SIG-M5 (cell line): ENCODE data around the gene SEC22B.
"Not testable (repeated sequence)": the region's sequence is repeated elsewhere in the genome, so short reads cannot be mapped to it uniquely, and the experiment has no call there.

Experiments used
- DNase-seq: peaks from one replicate; lab custom pipeline; 2025; lab: John Stamatoyannopoulos, UW

SEC22B gene

DNA sequence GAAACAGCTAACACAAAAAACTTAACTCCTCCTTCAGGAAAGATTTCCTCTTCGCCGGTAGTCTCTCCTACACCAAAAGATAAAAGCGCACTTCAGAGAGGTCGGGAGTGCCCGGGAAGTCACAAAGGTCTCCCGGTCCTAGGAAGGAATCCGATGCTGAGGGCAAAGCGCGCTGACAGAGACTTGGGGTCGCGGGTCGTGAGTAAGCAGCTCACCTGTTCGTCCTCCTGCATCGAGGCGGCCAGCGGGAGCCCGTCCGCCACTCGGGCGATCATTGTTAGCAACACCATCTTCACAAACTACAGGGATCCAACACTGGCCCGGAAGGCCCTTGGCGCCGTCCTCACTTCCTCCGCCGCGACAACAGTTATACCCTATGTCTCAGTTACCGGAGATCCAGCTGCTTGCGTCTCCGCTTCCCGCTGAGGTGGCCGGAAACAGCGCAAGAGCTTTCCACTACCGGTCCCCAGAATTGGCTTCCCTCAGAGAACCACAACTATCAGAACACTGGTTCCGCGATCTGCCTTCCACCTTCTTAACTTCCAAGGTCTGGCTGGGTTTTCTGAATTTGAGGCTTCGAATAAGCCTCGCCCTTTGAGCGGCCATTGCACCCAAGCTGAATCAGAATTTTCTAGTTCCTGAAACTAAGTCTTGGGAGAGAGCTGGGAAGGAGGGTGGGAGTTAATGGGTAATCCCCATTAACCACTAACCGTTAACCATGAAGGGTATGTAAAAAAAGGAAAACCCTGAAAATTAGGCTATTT is at the start of gene SEC22B:
Gene SEC22B (minus strand): TSS at position 429 of the 764 bp plus-strand sequence. CDS start 139 bp downstream, at position 290.
- DNase-seq: peak; percentile 76

DNA sequence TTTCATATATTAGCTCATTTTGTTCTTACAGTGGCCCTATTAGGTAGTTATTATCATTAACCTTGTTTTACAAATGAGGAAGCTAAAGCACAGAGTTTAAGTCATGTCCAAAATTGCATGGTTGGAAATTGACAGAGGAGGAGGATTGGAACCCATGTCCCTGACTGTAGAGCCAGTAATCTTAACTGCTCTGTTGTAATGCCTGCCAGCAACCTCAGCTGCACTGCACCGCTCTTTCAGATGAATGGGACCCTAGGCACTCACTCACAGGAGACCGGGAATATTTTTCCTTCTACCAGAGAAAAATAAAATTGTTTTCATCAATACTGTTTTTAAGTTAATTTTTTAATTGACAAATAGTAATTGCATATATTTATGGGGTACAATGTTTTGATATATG is 41.6 kb upstream of the SEC22B start:
- not testable (repeated sequence) for DNase-seq

DNA sequence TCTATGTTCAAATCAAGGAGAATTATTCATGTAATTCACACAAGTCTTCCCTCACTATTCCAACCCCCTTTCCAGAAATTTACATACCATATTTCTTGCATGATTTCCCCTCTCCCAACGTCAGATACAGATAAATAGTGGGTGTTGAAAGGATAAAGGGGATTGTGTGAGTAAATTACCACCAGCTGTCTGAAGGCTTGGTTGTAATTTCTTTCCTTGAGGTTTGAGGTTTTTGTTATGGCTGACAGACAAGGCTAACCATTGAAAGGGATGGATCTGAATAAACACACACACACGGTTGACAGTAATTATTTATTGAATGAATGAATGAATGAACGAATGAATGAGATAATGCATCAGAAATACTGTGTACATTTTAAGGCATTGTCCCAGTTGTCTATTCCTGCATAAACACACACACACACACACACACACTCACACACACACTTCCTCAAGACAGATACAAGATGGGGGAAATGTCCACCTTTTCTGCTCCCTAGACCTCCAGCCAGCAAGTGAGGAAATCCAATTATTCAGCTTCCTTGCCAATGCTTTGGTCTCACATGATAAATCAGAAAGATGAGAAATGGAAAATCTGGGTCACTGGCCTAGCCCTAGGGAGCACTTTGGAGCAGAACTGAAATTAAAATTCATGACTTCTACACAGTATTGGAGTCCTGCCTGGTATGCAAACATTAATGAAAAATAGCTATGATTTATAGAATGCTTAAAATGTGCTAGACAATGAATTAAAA is 41.0 kb upstream of the SEC22B start:
- DNase-seq: not testable (repeated sequence)

DNA sequence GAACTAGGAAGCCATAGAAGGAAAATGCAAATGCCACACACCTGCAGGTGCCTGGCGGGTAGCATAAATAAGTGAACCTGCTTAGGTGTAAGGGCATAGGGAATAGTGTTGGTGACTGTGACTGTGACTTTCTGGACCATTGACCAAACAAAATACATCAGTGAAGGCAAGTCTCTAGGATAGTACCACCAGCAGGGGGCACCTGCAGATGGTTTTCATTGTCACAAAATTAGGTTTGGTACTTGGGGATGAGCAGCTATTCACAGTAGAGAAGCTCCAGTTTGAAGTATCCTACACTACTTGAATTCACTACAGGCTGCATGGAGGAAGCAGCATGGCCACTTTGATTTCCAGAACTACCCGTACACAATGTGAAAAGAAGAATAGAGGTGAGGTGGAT is 37.3 kb upstream of the SEC22B start:
- not testable (repeated sequence) for DNase-seq

DNA sequence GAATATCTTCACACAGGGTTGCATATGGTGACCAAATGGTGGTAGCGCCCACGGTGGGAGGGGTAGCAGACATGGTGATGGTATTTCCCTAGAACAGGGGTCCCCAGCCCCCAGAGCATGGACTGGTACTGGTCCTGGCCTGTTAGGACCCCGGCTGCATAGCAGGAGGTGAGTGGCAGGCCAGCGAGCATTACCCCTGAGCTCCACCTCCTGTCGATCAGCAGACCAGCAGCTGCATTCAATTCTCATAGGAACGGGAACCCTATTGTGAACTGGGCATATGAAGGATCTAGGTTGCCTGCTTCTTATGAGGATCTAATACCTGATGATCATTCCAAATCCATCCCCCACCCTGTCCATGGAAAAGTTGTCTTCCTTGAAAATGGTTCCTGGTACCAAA is 34.4 kb upstream of the SEC22B start:
- DNase-seq: not testable (repeated sequence)

DNA sequence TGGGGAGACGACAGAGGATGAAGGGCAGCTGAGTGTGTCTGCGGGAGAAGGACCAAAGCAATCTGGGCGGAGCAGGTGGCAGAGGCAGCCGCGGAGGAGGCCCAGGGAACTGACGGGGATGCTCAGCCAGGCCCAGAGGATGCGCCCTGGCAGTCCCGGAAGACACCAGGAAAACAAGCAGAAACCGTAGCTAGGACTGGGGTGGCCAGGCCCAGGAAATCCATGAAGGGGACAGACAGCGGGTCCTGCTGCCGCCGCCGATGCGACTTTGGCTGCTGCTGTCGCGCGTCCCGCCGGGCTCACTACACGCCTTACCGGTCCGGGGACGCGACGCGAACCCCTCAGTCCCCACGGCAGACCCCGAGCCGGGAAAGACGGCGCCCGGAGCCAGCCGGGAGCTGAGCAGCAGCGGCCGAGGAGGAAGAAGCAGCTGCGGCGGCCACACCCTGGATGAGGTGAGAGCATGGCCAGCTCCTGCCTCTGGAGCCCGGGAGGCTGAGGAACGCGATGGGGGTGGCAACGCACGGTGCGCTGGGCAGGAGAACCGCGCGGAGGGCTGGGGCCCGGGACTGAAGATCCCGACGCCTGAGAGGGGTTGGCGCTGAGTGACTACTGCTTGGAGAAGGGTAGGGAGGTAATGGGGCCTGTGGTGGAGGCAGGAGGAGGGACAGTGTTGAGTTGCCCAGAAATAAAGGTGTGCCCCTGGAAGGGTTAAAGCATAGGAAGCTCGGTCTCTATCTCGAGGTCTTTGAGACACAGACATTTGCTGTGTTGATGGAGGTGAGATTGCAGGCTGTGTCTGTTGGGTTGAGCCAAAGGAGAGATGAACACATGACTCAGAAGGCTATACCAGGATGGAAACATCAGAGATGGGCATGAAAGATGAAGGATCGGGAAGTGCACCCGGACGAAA is 20.8 kb upstream of the SEC22B start:
- not testable (repeated sequence) for DNase-seq

DNA sequence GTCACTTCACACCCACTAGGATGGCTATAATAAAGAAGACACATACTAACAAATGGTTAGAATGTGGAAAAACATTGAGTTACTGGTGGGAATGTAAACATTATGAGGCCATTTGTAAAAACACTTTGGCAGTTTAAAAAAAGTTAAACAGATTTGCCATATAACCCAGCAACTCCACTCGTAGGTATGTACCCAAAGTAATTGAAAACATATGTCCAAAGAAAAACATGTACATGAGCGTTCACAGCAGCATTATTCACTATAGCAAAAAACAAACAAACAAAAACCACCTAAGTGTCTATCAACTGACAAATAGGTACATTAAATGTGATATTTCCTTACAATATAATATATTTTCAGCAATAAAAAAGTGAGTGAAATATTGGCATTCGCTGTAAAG is 12.3 kb upstream of the SEC22B start:
- not testable (repeated sequence) for DNase-seq

DNA sequence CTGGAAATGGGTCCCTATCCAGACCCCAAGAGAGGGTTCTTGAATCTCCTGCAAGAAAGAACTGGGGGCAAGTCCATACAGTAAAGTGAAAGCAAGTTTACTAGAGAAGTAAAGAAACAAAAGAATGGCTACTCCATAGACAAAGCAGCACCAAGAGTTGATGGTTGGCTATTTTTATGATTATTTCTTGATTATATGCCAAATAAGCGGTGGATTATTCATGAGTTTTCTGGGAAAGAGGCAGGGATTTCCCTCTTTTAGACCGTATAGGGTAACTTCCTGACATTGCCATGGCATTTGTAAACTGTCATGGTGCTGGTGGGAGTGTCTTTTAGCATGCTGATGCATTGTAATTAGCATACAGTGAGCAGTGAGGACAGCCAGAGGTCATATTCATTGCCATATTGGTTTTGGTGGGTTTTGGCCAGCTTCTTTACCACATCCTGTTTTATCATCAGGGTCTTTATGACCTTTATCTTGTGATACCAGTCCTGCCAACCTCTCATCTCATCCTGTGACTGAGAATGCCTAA is 5.9 kb upstream of the SEC22B start:
- DNase-seq: not testable (repeated sequence)

DNA sequence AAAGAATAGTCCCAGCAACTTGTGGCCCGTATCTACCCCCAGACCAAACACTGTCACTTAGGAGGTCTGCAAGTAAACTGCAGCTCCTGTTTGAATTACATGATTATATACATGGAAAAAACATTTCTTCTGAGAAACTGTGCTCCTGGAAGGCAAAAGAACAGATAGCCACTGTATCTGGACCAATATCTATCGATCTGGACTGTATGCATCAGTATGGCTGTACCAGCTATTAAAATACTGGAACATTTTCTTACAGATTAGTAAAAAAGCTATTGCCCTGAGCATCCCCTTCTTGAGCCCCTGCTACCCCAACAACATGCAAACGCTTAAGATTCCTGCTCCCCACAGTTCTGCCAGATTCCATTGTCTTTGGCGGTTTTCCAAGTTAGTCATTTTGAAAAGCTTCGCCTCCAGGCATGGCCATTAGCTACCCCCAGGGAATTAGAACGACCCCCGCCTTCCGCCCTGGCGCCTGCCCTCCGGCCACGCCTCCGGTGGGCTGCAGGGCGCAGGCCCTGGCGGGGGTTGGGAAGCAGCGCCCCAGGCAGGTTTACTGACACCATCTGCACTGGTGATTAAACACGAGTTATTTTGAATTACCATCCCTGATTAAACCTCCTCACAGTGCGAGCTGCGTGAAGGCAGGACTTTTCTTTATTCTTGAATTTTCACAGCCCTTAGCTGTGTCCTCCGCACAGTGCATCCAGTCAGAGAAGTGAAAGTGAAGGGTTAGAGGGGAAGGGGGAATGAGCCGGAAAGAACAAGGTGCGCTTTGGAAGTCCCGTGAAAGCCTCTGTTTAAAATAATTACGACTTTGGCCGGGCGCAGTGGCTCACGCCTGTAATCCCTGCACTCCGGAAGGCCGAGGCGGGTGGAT is 3.7 kb upstream of the SEC22B start:
- not testable (repeated sequence) for DNase-seq

DNA sequence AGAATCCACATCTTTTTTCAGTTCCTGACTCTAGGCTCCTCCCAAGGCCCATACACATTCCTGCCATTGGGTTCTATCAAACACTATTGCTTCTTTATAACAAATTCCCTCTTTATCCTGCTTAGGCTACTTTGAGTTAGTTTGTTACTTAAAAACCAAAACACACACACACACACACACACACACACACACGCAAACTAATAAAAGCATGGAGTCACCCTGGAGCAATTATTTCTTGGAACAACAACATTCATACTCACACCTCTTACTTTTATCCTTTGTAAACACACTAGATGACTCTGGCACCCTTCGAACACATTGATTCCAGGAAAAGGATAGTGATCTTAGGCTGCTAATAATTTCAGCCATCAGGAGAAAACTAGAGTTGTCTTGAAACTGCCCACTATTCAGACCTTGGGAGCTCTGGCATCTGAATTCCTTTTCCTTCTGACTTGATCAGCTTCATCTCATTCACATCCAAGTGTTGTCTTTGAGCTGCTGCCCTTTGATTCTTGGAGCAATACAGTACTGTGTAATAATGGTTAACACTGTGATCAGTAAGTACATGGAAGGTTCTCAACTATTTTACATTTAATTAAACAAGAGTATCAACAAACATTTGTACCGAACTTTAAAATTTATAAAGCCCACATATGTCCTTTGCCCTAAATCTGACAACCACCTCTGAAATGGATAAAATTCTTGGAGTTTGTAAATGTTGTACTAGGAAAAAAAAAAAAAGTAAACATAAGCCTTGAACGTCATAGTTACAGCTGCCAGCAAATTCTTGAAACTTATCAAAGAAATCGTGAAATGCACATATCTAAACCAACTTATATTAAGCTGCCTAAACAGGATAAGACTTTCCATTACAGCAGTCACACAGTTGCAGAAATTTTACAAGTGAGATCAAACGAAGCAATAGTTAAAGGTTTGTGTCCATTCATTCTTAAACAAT is 2.8 kb upstream of the SEC22B start:
- DNase-seq: no peak

DNA sequence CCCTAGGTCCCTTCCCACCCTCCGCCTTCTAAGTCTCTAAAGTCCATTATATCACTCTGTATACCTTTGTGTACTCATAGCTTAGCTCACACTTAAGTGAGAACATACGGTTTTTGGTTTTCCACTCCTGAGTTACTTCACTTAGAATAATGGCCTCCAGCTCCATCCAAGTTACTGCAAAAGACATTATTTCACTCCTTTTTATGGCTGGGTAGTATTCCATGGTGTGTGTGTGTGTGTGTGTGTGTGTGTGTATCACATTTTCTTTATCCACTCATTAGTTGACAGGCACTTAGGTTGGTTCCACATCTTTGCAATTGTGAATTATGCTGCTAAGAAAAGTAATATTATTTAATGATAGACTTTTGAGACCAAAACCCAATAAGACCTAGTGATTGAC is 1.7 kb upstream of the SEC22B start:
- DNase-seq: not testable (repeated sequence)

DNA sequence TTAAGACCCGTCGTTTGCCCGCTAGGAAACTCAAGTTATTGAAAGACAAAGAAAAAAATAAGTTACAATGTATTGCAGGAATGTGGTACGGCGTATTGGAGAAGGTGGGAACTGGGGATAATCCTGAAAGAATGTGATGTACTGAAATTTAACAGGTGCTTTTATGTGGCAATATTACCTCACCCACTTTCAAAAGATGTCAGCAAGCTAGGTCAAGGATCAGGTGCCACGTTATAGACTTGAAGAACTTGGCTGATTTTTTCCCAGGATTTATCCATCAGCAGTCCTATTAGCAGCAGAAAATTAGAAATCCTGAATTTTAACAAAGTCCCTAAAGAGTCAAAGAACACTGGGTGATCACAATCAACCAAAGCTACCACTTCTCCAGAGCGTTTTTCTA is 632 bp downstream of the SEC22B start:
- DNase-seq: not testable (repeated sequence)

DNA sequence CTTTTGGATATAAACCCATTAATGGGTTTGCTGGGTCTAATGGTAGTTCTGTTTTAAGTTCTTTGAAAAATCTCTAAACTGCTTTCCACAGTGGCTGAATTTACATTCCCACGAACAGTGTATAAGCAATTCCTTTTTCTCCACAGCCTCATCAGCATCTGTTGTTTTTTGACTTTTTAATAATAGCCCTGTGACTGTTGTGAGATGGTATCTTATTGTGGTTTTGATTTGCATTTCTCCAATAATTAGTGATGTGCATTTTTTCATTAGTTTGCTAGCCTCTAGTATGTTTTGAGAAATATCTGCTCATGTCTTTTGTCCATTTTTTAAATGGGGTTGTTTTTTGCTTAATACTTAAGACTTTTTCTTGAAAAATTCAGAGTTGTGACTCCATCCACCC is 11.6 kb downstream of the SEC22B start:
- DNase-seq: not testable (repeated sequence)

DNA sequence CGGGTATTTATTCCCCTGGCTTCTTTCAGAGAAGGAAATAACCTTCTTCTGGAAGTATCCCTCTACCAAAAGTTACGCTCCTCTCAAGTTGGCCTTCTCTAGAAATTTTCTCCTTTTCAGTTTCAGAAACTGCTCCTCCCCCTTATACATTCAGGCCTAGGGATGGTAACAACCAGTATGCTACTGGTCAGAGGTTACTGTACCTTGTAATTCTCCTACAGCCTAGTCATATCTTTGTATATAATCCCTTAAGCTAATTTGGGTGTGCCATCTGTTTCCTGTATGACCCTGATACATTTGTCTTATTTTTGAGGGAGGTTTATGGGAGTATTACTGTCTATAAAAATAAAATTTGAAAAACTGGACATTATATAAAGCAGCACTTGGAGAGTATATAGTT is 14.3 kb downstream of the SEC22B start:
- DNase-seq: not testable (repeated sequence)

DNA sequence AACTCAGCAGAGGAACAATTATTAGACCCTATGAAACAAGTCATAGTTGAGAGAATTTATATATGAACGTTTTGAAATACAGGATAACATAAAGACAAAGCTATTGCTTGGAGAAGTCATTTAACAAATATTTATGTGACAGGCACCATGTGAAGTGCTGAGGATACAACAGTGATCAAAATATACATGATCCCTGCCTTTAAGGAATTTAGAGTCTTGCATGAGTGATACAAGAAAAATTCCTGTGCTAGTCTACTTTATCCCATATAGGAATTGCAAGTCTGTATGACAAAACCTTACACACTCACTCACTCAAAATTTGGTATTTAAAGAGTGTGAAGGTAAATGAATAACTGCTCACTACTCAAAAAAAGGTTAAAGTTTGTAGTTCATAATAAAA is 17.8 kb downstream of the SEC22B start:
- DNase-seq: not testable (repeated sequence)

DNA sequence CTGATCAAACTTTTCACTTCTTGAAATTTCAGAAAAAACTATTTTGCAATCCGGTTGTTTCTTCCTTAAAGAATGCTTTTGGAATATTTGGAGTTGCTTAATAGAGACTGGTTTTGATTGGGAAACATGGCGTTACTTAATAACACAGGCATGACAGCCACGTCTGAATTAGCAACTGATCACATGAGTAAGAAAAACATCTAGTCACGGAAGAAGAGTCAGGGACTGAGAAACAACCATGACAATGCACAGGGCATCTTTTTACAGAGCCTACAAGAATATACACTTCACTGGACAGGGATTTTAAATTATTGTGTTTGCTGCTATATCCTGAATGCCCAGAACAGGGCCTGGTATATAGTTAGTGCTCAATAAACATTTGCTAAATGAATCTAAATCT is 18.2 kb downstream of the SEC22B start:
- not testable (repeated sequence) for DNase-seq

DNA sequence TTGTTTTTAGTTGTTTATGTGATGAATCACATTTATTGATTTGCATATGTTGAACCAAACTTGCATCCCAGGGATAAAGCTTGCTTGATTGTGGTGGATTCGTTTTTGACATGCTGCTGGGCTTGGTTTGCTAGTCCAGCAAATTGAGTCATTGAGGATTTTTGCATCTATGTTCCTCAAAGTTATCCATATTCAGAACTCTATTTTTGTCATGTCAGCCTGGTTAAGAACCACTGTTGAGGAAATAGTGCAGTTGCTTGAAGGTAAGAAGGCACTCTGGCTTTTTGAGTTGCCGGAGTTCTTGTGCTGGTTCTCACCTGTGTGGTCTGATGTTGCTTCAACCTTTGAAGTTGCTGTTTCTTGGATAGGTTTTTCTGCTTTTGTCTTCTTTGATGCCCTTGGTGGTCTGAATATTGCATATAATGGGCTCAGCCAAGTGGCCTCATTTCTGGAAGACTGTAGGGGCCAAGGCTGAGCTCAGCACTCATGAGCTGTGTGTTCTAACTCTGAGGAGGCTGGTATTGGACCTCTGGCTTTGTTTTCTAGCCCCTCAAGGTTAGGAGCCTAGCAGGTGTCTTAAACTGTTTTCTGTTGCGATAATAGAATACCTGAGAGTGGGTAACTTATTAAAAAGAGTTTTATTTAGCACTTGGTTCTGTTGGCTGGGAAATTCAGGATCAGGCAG is 26.0 kb downstream of the SEC22B start:
- not testable (repeated sequence) for DNase-seq

DNA sequence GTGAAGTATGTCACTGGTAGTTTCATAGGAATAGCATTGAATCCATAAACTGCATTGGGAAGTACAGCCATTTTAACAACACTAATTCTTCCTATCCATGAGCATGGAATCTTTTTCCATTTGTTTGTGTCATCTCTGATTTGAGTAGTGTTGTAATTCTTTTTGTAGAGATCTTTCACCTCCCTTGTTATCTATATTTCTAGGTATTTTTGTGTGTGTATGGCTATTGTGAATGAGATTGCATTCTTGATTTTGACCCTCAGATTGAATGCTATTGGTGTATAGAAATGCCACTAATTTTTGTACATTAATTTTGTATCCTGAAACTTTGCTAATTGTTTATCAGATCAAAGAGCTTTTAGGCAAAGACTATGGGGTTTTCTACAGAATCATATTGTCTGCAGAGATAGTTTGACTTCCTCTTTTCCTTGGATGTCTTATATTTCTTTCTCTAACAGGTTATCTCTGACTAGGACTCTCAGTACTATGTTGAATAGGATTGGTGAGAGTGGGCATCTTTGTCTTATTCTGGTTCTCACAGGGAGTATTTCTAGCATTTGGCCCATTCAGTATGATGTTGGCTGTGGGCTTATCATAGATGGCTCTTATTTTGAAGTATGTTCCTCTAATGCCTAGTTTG is 26.8 kb downstream of the SEC22B start:
- not testable (repeated sequence) for DNase-seq

DNA sequence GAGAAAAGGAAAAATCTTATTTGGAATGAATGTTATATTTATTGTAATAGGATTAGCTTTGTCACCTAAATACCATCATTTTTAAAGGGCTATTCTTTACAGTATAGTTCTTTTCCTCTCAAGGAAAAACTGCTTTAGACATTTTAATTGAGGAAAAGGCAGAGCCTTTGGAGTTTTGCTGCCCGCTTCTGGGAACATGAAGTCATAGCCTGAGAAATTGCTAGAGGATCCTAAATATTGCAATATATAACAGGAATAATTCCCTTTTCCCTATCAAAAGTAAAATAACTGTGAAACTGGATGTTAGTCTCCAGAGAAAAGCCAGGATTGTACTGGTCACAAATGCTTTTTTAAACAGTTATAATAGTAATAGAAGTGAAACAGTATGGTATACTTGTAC is 30.5 kb downstream of the SEC22B start:
- not testable (repeated sequence) for DNase-seq
